KOPT-K1 (cell line): ENCODE results near the gene PMEL.
A peak's percentile ranks its signal among the peaks of the same experiment; 100 is the strongest.
"Not testable (repeated sequence)": the region's sequence is repeated elsewhere in the genome, so short reads cannot be mapped to it uniquely, and the experiment has no call there.

Experiments
- H3K27ac ChIP-seq: fragments of 200-600 bp; sonication (generic); 2 replicates; pipeline ENCODE4 v1.5.1; 2016; ENCODE audit warnings: antibody characterized with exemption, mild to moderate bottlenecking, low read depth, low read length; ENCODE audit not compliant: poor library complexity, severe bottlenecking
- H3K36me3 ChIP-seq: fragments of 200-600 bp; sonication (generic); 2 replicates; pipeline ENCODE4 v1.5.1; 2017; ENCODE audit warnings: antibody characterized with exemption, mild to moderate bottlenecking, low read length, moderate library complexity; ENCODE audit not compliant: insufficient read depth
- H3K9me3 ChIP-seq: fragments of 200-600 bp; sonication (generic); 2 replicates; pipeline ENCODE4 v1.5.1; 2017; ENCODE audit warnings: antibody characterized with exemption, low read length, mild to moderate bottlenecking; ENCODE audit not compliant: insufficient read depth, poor library complexity, severe bottlenecking

Gene PMEL

DNA sequence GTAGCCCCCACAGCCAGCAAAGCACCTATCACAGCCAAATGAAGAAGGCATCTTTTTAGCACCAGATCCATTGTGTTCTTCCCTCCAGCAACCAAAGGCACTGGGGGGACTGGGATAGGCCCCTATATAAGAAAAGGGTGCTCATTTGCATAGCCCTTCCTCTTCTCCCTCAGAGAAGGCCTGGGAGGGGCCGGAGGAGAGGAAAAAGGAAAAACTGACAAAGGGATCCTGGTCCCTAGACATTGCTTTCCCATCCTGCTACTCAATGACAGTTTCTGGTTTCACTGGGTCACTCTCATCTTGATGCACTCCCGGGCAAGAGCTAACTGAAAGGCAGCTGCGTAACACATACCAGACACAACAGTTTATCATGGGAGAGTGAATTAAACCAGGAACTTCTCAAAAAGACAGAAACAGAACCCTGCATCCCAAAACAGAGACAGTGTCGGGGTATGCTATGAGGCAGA lies at the start of gene PMEL:
Gene PMEL (minus strand): TSS at position 102 of the 467 bp plus-strand sequence. CDS start 31 bp downstream, at position 71.
- Histone ChIP-seq H3K36me3 (peaks cover 34% of the 10 kb centered on the region), H3K9me3 (no peaks in the 10 kb centered on the region), H3K27ac (peak within 1 kb of the TSS; percentile 85)

DNA sequence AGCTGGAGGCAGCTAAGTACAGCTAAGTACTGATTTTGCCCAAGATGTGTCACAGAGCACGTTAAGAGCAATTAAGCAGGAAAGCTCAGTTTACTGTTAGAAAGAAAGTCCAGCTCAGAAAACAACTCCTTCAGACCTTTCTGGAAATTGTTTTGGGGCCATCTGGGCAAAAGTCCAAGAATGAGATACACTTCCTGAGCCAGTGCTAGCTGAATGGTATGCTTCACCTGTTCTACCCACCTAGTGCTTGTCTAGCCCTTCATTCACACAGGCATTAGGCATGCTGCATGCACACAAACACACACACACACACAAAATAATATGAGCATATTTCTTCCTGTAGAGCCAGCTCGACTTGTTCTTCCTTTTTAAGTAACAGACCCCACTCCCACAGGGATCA lies 48.4 kb upstream of the PMEL start:
- H3K27ac ChIP-seq, result no peak overlapping the region
- no peaks in the 10 kb centered on the region for H3K36me3 ChIP-seq
- H3K9me3 ChIP-seq, result no peaks in the 10 kb centered on the region

DNA sequence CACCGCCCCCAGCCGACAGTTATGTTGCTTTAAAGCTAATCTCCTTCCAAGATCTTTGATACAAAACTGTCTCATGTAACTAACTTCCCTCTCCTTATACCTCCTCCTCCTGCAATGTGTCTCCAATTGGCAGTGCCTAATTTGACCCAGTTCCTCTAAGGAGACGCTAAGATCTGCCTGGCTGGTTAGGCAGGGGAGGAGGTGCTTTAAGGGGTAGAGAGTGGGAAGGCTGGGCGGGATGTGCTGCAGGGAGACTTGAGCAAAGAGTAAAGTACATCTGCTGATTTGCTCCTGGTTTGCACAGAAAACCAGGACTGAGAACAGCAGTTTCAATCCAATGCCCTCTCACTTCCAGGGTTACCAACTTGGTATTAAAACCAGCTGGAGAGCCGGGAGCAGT lies 47.6 kb upstream of the PMEL start:
- Histone ChIP-seq H3K36me3 (no peaks in the 10 kb centered on the region), H3K27ac (no peak overlapping the region), H3K9me3 (no peaks in the 10 kb centered on the region)

DNA sequence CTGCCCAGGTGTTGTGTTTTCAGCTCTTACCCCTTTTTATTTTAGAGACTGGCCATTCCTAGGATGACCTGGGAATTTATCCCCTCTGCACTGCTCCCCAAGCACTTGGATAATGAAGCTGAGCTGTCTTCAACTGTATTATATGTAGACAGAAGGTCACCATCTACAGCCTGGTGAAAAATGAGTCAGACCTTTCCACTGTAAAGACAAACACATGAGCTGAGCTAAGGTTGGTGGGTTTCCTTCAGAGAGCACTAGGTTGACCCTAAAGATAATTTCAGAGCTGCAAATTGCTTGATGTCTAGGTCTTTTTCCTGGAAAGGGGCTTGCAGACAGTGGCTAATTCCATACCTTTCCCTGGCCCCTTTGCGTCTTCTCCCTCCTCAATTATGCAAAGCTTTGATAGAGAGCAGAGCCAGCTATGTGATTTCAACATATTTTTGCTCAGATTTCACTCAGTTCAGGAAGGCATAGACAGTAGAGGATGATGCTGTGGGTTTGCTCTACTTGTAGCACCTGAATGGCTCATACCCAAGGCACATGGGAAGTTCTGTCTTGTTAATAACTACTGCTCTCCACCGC lies 45.8 kb upstream of the PMEL start:
- Histone ChIP-seq H3K36me3 (no peaks in the 10 kb centered on the region), H3K27ac (no peak overlapping the region), H3K9me3 (no peaks in the 10 kb centered on the region)

DNA sequence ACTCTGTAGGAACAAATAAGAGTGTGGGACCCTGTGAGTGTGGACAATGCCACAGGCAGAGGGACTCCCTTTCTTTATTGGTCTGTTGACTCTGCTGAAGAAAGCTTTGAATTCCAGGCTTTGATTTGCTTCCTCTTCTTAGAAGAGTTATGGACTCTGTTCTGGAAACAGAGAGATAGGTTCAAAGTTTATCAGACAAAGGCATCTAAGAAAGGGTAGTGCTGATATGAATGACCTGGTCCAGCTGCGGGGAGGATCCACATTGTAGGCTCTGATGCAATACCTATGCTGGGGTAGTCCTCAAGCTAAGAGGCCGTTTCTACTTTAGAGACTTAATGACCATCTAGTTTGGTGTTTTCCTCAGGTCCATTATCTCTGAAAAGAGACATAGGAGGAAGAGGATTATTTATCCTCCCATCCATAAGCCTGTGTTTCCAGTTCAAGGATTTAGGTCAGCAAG lies 44.3 kb upstream of the PMEL start:
- Histone ChIP-seq H3K27ac (no peak overlapping the region), H3K9me3 (no peaks in the 10 kb centered on the region), H3K36me3 (no peaks in the 10 kb centered on the region)

DNA sequence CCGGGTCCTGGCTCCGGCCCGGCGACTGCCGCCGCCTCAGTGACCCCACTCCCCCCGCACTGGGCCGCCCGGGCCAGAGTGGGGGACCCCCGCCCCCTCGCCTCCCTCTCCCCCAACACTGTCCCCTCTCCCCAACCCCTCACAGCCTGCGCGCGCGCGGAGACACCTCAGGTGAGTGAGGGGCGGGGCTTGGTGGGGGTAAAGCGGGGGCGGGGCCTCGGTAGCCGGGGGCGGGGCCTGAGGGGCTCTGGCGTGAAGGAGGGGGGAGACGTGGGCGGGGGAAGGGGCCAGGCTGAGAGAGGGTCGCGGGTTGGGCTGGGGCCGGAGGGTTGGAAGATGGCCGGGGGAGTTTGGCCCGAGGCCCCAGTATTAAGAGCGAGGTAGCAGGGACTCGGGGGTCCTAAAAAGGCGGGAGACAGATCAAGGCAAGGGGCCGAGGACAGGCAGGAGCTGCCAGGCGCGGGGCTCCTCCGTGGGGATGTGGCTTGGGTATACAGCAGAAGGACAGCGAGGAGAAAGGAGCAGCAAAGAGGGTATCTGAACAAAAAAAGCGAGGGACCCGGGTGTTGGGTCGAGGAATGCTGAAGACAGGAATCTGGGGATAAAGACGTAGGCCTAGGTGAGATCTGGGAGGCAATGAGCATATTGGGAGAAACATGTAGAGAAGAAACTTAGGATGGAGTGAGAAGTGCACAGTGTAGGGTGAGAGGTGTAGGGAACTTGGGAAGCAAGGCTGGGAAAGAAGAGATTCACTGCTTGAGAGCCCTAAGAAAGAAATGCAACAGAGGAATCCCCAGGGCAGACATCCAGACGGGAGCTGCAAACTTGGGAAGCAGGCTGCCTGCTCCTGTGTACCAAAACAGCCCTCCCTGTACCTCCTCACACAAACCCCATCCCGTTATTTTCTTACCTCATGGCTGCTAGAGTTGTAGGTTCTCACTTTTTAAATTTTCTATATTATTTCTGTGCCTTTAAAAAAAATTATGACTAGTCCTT lies 42.0 kb upstream of the PMEL start:
- Histone ChIP-seq H3K27ac (no peak overlapping the region), H3K36me3 (no peaks in the 10 kb centered on the region), H3K9me3 (no peaks in the 10 kb centered on the region)

DNA sequence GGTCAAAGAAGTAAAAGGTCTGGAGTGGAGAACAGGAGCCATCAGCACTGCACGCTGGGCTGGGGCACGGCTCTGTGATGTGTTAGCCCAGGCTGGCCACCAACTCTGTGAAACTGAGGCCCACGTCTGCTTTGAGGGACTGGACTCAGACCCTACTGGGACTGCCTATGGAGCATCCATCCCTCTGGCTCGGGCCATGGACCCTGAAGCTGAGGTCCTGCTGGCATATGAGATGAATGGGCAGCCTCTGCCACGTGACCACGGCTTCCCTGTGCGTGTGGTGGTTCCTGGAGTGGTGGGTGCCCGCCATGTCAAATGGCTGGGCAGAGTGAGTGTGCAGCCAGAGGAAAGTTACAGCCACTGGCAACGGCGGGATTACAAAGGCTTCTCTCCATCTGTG lies 38.4 kb upstream of the PMEL start:
- Histone ChIP-seq H3K36me3 (no peaks in the 10 kb centered on the region), H3K9me3 (no peaks in the 10 kb centered on the region), H3K27ac (no peak overlapping the region)

DNA sequence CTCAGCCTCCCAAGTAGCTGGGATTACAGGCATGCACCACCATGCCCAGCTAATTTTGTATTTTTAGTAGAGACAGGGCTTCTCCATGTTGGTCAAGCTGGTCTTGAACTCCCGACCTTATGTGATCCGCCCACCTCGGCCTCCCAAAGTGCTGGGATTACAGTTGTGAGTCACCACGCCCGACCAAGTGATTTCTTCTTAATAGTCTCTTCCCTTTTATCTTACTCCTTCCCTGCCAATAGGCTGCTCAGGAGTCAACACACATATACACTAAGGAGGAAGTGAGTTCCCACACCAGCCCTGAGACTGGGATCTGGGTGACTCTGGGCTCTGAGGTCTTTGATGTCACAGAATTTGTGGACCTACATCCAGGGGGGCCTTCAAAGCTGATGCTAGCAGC lies 37.5 kb upstream of the PMEL start:
- not testable (repeated sequence) for H3K27ac ChIP-seq, H3K36me3 ChIP-seq

DNA sequence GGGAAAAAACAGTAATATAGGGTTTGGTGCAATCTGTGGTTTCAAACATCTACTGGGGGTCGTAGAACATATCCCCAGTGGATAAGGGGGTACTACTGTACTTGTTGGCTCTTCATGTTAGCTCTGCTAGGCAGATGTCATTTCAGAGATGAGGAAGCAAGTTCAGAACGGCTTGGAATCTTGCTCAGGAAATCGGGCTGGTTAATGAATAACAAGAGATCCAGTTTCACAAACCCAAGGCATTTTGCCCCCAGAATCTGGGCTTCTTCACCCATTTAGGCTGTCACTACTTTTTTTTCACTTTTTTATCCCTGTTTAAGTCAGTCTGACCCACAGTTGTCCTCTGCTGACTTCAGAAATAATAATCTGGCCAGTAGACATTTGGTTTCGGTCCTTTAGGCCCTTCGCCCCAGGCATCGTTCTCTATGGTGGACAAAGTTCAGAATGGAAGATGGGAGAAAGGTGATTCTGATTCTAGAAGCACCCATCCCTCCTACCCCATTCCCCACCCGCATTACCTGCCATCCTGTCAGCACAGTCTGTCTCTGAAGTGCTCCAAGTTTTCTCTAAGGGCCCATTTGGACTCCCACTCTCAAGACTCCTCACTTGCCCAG lies 35.8 kb upstream of the PMEL start:
- no peaks in the 10 kb centered on the region for H3K36me3 ChIP-seq
- no peaks in the 10 kb centered on the region for H3K9me3 ChIP-seq
- H3K27ac ChIP-seq, result no peak overlapping the region

More for the DNA sequence above, 37.5 kb upstream of the PMEL start:
- not testable (repeated sequence) for H3K9me3 ChIP-seq

DNA sequence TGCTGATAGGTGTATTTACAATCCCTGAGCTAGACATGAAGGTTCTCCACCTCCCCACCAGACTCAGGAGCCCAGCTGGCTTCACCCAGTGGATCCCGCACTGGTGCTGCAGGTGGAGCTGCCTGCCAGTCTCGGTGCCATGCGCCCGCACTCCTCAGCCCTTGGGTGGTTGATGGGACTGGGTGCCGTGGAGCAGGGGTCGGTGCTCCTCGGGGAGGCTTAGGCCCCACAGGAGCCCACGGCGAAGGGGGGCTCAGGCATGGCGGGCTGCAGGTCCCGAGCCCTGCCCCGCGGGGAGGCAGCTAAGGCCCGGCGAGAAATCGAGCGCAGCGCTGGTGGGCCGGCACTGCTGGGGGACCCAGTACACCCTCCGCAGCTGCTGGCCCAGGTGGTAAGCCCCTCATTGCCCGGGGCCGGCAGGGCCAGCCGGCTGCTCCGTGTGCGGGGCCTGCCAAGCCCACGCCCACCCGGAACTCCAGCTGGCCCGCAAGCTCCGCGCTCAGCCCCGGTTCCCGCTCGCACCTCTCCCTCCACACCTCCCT lies 34.2 kb upstream of the PMEL start:
- not testable (repeated sequence) for H3K36me3 ChIP-seq, H3K27ac ChIP-seq, H3K9me3 ChIP-seq

DNA sequence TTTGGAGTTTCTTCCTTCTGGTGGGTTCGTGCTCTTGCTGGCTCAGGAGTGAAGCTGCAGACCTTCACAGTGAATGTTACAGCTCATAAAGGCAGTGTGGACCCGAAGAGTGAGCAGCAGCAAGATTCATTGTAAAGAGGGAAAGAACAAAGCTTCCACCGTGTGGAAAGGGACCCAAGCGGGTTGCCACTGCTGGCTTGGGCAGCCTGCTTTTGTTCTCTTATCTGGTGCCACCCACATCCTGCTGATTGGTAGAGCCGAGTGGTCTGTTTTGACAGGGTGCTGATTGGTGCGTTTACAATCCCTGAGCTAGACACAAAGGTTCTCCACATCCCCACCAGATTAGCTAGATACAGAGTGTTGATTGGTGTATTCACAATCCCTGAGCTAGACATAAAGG lies 33.7 kb upstream of the PMEL start:
- Histone ChIP-seq H3K36me3 (peaks cover 11% of the 10 kb centered on the region), H3K27ac (peak overlapping the region; percentile 34)
- not testable (repeated sequence) for H3K9me3 ChIP-seq

DNA sequence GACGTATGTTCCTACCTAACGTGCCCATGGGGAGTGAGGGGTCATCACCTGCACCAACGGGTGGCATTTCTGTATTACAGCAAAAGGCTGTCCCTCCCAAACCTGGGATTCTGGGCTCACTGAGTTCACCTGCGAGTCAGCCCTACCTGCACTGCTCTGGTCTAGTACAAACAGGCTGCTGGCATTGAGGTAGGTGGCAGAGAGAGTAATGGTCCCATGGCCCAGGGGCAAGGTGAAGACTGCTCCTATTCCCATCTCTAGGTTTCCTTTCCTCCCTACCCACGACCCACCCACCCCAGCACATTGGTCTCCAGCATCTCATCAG lies 31.7 kb upstream of the PMEL start:
- H3K36me3 ChIP-seq, result peaks cover 31% of the 10 kb centered on the region
- no peak overlapping the region for H3K27ac ChIP-seq

DNA sequence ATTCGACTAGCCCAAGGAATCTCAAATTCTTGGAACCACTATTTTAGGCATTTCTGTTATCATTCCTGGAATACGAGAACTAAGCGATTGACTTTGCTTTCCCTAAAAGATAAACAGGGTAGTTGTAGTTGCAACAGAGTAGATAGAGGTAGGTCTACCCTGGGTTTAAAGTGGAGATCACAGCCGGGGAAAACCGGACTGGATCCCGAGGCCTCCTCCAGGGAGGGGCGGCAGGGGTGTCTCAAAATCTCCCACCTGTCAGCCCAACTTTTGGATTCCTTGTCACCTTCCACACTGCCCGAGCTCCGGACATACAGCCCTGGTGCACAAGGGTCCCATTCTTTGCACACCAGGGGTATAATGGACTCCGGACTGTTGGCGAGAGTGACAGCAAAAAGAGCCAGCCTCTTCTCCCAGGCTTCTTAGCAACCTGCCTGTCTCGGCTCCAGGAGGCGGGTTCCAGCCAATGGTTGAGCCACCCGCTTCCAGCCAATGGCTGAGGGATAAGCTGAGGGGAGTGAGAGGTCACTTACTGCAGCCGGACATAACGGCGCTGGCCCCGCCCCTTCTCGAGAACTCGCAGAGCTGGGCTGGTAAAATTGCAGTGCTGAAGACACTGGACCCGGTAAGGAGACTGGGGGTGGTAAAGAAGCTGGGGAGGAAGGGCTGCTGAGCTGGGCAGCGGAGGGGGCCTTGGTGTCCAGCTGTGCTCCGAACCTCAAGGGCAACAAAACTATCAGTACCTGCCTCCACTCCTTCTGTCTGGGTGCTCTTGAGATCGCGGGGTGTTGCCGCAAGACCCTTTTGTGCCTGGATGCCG lies 31.1 kb upstream of the PMEL start, which contains the start of gene SUOX:
Gene SUOX (plus strand): TSS at position 562 of the 820 bp plus-strand sequence. CDS start 4,946 bp downstream, outside the sequence.
- no peak within 1 kb of the TSS for H3K27ac ChIP-seq
- no peaks in the 10 kb centered on the region for H3K9me3 ChIP-seq
- peaks cover 37% of the 10 kb centered on the region for H3K36me3 ChIP-seq

More for the DNA sequence above, 31.7 kb upstream of the PMEL start:
- no peaks in the 10 kb centered on the region for H3K9me3 ChIP-seq

DNA sequence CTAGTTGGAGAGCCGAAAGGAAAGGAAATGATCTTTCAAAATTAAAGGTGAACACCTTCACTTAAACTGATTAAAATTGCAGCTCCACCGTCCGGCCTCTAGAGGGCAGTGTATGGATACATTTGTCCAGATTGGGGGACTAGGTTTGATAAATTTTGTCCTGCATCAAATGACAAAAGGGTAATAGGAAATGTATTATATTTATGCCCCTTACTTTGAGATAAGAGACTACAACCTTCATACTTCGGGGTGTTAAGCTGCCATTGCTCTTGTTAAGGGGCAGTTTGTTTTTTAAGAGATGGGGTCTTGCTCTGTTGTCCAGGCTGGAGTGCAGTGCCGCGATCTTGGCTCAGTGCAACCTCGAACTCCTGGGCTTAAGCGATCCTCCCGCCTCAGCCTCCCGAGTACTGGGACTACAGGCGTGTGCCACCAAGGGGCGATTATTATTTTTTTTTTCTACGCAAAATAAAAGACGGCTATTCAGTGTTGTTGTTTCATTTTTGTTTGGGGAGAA lies 30.4 kb upstream of the PMEL start:
- no peaks in the 10 kb centered on the region for H3K9me3 ChIP-seq
- H3K36me3 ChIP-seq, result peaks cover 43% of the 10 kb centered on the region
- no peak overlapping the region for H3K27ac ChIP-seq
